Activated CD4-positive, alpha-beta T cell treated with anti-CD3 and anti-CD28 coated beads, Interleukin-2, amount 50 U/mL, for 48 hours (primary cell): ENCODE measurements around the gene CH25H.

Experiments used
- DNase-seq, 2 experiments: peaks; one replicate each; pipeline ENCODE4 v3.0.0-alpha.2; 2020

CH25H gene

GRCh38 chr10:89228146-89228545, 21.0 kb upstream of the CH25H start:
- DNase-seq: no peak

GRCh38 chr10:89226891-89227290, 19.8 kb upstream of the CH25H start:
- DNase-seq: no peak

GRCh38 chr10:89224739-89225443, 17.8 kb upstream of the CH25H start:
- DNase-seq: no peak

- no peak for DNase-seq
Measured at GRCh38 chr10:89221919-89222318, 14.8 kb upstream of the CH25H start.

GRCh38 chr10:89219513-89220218, 12.5 kb upstream of the CH25H start:
- no peak for DNase-seq

GRCh38 chr10:89217057-89217990, 10.2 kb upstream of the CH25H start:
- peak; percentile 64 to 71 for DNase-seq

GRCh38 chr10:89216056-89216455, 8.9 kb upstream of the CH25H start:
- no peak for DNase-seq

- DNase-seq: no peak
Measured at GRCh38 chr10:89215511-89215910, 8.4 kb upstream of the CH25H start.

- no peak for DNase-seq
Measured at GRCh38 chr10:89214566-89215165, 7.5 kb upstream of the CH25H start.

GRCh38 chr10:89213191-89213808, 6.2 kb upstream of the CH25H start:
- DNase-seq: no peak

- no peak for DNase-seq
Measured at GRCh38 chr10:89210794-89211425, 3.8 kb upstream of the CH25H start.

GRCh38 chr10:89209718-89210117, 2.6 kb upstream of the CH25H start:
- no peak for DNase-seq

- peak; percentile 19 to 37 for DNase-seq
Measured at GRCh38 chr10:89207801-89208551, 859 bp upstream of the CH25H start.

GRCh38 chr10:89206402-89207180, 526 bp downstream of the CH25H start:
- peak; percentile 16 to 30 for DNase-seq

- no peak for DNase-seq
Measured at GRCh38 chr10:89204621-89205185, 2.4 kb downstream of the CH25H start.

GRCh38 chr10:89203237-89203636, 3.9 kb downstream of the CH25H start:
- DNase-seq: no peak

- no peak for DNase-seq
Measured at GRCh38 chr10:89202033-89202425, 5.1 kb downstream of the CH25H start.

GRCh38 chr10:89201345-89202032, 5.6 kb downstream of the CH25H start:
- DNase-seq: no peak

GRCh38 chr10:89197473-89197872, 9.6 kb downstream of the CH25H start:
- DNase-seq: no peak
